Endodermal cell (in vitro differentiated cells): Measurements from ENCODE around the gene VPS35L. TPM values are rescaled to one million over a fixed set of nuclear protein-coding genes. Genes with fewer than 3 reads are reported as not detected.

ENCODE experiments used
- DNase-seq: peaks from one replicate; pipeline ENCODE4 v3.0.0-alpha.2; 2017
- H3K27ac ChIP-seq: 2 replicates; pipeline ENCODE4 v1.5.1; 2013; ENCODE audit warnings: mild to moderate bottlenecking, low read depth, low read length, moderate library complexity
- H3K27me3 ChIP-seq: 2 replicates; pipeline ENCODE4 v1.6.1; 2013; ENCODE audit warnings: mild to moderate bottlenecking, low read length, moderate library complexity; ENCODE audit not compliant: insufficient read depth, control insufficient read depth, poor library complexity, severe bottlenecking
- H3K36me3 ChIP-seq: 2 replicates; pipeline ENCODE4 v1.7.0; 2013; ENCODE audit warnings: mild to moderate bottlenecking, low read length, moderate library complexity; ENCODE audit not compliant: control insufficient read depth, insufficient read depth
- H3K4me1 ChIP-seq: one replicate; pipeline ENCODE4 v1.7.0; 2013; ENCODE audit warnings: low read length; ENCODE audit not compliant: control insufficient read depth, insufficient read depth
- H3K4me3 ChIP-seq: 2 replicates; pipeline ENCODE4 v1.5.1; 2013; ENCODE audit warnings: mild to moderate bottlenecking, low read length, moderate library complexity
- H3K9ac ChIP-seq: 2 replicates; pipeline ENCODE4 v1.6.1; 2013; ENCODE audit warnings: mild to moderate bottlenecking, low read length, moderate library complexity; ENCODE audit not compliant: poor library complexity, severe bottlenecking; ENCODE audit errors: extremely low read depth
- H3K9me3 ChIP-seq: 2 replicates; pipeline ENCODE4 v1.6.1; 2013; ENCODE audit warnings: mild to moderate bottlenecking, low read length, moderate library complexity; ENCODE audit not compliant: control insufficient read depth
- H3K27ac Mint-ChIP-seq: 2 replicates; pipeline ENCODE4 v1.8.0; 2020; ENCODE audit warnings: mixed read lengths
- H3K27me3 Mint-ChIP-seq: 2 replicates; pipeline ENCODE4 v1.8.0; 2021; ENCODE audit warnings: mild to moderate bottlenecking, mixed read lengths; ENCODE audit not compliant: insufficient read depth
- H3K36me3 Mint-ChIP-seq: 2 replicates; pipeline ENCODE4 v1.8.0; 2020; ENCODE audit warnings: low read depth, mixed read lengths
- H3K4me1 Mint-ChIP-seq: 2 replicates; pipeline ENCODE4 v1.8.0; 2020; ENCODE audit warnings: mixed read lengths
- H3K4me3 Mint-ChIP-seq: 2 replicates; pipeline ENCODE4 v1.8.0; 2020; ENCODE audit warnings: mild to moderate bottlenecking, moderate library complexity, mixed read lengths
- H3K9me3 Mint-ChIP-seq: 2 replicates; pipeline ENCODE4 v1.8.0; 2020; ENCODE audit warnings: mild to moderate bottlenecking, mixed read lengths
- WGBS, 2 experiments: methylation state at CpG; one replicate each; pipeline versions ENCODE4 v1.1.5 to v1.1.7; 2013; ENCODE audit warnings: missing lambda C conversion rate in 2 of 2, mixed read lengths in 1 of 2; ENCODE audit not compliant: insufficient coverage in 1 of 2, insufficient read length in 1 of 2; 5-methylcytosine and 5-hydroxymethylcytosine counted together
- total RNA-seq, 2 donors: library from RNA; stranded (reverse); fragmentation: NEBNext Ultra II Directional in 1 of 2; extraction: Animal tissue kit (Norgen Biotek cat#: 25700) in 1 of 2; gene quantifications; 2 replicates in 1 of 2; 3 replicates in 1 of 2; pipeline ENCODE4 v1.2.1, GENCODE V29; 2021
- TF ChIP-seq, protein P1 (sequence below): fragments of 200-600 bp; sonication (generic); conservative IDR thresholded peaks from 2 replicates; pipeline ENCODE4 v1.5.0; 2021; ENCODE audit warnings: antibody characterized with exemption, mild to moderate bottlenecking

The VPS35L gene
- total RNA-seq, 2 donors from 2014 or later = 61.5 to 82.0 TPM

DNA sequence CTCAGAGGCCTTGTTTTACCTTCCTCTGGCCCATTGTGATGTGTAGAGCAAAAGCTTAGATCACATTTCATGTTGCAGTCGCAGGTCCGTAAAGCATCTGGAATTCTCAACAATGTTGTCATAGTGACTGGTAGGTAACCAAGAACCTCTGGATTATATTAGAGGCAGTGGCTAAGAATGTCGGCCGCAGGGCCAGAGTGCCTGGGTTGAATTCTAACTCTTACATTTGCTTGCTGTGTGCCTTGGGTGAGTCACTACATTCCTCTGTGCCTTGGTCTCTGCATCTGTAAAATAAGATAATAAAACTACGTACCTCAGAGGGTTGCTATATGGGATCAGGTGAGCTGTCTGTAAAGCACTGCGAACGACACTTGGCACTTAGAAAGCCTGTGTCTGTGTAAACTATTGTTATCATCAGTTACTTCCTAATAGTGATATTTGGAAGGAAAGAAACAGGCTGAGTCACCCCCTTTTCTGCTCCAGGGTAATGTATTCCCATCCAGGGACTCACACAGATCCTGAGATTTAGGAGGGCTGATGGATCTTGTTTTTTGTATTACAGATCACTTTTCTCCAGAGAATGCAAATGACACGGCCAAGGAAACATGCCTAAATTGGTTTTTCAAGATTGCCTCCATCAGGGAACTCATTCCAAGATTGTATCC, 52.2 kb downstream of the VPS35L start:
- no peaks in the 10 kb centered on the region for H3K4me1 ChIP-seq
- no peaks in the 10 kb centered on the region for H3K27me3 ChIP-seq
- H3K9ac ChIP-seq = no peak overlapping the region
- no peak overlapping the region for H3K27ac ChIP-seq
- DNase-seq = no peak
- Mint-ChIP-seq H3K27ac (no peak overlapping the region), H3K4me3 (no peak overlapping the region), H3K4me1 (no peaks in the 10 kb centered on the region), H3K27me3 (no peaks in the 10 kb centered on the region), H3K9me3 (no peaks in the 10 kb centered on the region), H3K36me3 (peaks cover 78% of the 10 kb centered on the region)
- H3K9me3 ChIP-seq = peaks cover 10% of the 10 kb centered on the region
- no peak overlapping the region for H3K4me3 ChIP-seq
- TF ChIP-seq, protein P1, sequence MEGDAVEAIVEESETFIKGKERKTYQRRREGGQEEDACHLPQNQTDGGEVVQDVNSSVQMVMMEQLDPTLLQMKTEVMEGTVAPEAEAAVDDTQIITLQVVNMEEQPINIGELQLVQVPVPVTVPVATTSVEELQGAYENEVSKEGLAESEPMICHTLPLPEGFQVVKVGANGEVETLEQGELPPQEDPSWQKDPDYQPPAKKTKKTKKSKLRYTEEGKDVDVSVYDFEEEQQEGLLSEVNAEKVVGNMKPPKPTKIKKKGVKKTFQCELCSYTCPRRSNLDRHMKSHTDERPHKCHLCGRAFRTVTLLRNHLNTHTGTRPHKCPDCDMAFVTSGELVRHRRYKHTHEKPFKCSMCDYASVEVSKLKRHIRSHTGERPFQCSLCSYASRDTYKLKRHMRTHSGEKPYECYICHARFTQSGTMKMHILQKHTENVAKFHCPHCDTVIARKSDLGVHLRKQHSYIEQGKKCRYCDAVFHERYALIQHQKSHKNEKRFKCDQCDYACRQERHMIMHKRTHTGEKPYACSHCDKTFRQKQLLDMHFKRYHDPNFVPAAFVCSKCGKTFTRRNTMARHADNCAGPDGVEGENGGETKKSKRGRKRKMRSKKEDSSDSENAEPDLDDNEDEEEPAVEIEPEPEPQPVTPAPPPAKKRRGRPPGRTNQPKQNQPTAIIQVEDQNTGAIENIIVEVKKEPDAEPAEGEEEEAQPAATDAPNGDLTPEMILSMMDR = no peak
- peaks cover 43% of the 10 kb centered on the region for H3K36me3 ChIP-seq
- 94 to 95% methylated on average over 5 to 8 of the region's 8 CpGs for WGBS, 2 experiments

DNA sequence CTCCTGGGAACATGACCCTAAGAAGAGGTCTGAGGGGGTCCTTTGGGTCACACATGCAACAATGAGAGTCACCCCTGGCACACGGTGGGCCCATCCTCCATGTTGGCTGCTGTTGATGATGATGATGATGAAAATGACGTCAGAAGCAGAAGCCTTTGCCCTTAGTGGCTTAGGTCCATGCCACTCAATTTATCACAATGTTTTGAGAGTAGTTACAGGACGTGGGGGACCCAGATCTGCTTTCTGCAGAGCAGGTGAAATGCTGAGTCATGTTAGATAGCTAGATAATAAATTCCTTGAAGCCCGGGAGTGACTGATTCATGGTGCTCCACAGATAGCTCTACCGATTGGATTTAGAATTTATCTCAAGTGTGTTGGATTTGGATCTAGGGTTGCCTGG, 53.9 kb downstream of the VPS35L start:
- no peak overlapping the region for H3K27ac Mint-ChIP-seq
- H3K27me3 Mint-ChIP-seq = no peaks in the 10 kb centered on the region
- no peaks in the 10 kb centered on the region for H3K4me1 ChIP-seq
- no peaks in the 10 kb centered on the region for H3K9me3 Mint-ChIP-seq
- no peak overlapping the region for H3K9ac ChIP-seq
- no peaks in the 10 kb centered on the region for H3K27me3 ChIP-seq
- H3K36me3 Mint-ChIP-seq = peaks cover 78% of the 10 kb centered on the region
- no peak for DNase-seq
- no peaks in the 10 kb centered on the region for H3K4me1 Mint-ChIP-seq
- TF ChIP-seq, protein P1 = no peak
- no peak overlapping the region for H3K27ac ChIP-seq
- no peak overlapping the region for H3K4me3 ChIP-seq
- 82 to 84% methylated on average over 5 of the region's 5 CpGs for WGBS, 2 experiments
- H3K9me3 ChIP-seq = peaks cover 10% of the 10 kb centered on the region
- H3K36me3 ChIP-seq = peaks cover 31% of the 10 kb centered on the region
- no peak overlapping the region for H3K4me3 Mint-ChIP-seq

DNA sequence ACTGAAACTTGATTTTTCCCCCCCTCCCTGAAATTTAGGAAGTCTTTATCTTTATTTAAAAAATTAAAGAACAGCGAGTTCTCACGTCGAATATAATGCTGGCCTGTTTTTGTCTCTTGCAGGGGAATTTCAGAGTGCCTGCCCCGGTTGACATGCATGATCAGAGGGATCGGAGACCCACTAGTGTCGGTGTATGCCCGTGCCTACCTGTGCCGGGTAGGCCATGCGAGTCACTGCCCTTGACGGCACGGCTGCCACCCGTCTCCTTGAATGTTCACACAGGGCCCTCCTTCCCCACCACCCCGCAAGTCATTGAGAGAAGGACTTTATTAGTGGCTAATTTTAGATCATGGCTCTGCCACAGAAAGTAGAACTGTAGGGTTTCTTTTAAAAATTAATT, 54.7 kb downstream of the VPS35L start:
- H3K27me3 Mint-ChIP-seq = no peaks in the 10 kb centered on the region
- no peak overlapping the region for H3K27ac Mint-ChIP-seq
- H3K4me1 ChIP-seq = no peaks in the 10 kb centered on the region
- H3K9me3 Mint-ChIP-seq = no peaks in the 10 kb centered on the region
- H3K27me3 ChIP-seq = no peaks in the 10 kb centered on the region
- no peak overlapping the region for H3K4me3 ChIP-seq
- H3K9ac ChIP-seq = no peak overlapping the region
- H3K9me3 ChIP-seq = peaks cover 10% of the 10 kb centered on the region
- WGBS, 2 experiments = 91 to 97% methylated on average over 12 to 13 of the region's 13 CpGs
- DNase-seq = no peak
- no peaks in the 10 kb centered on the region for H3K4me1 Mint-ChIP-seq
- no peak overlapping the region for H3K27ac ChIP-seq
- peaks cover 22% of the 10 kb centered on the region for H3K36me3 ChIP-seq
- H3K4me3 Mint-ChIP-seq = no peak overlapping the region
- peaks cover 82% of the 10 kb centered on the region for H3K36me3 Mint-ChIP-seq
- TF ChIP-seq, protein P1 = no peak
